GM18517 (cell line): Measurements from ENCODE around the gene DOCK4.
"Not testable (repeated sequence)": the region's sequence is repeated elsewhere in the genome, so short reads cannot be mapped to it uniquely, and the experiment has no call there.

Experiments
- ATAC-seq: cut with Tn5 transposase; IDR thresholded peaks from one replicate; pipeline ENCODE4 v1.9.1; 2021; ENCODE audit warnings: mild to moderate bottlenecking, moderate library complexity; ENCODE audit not compliant: unreplicated experiment

The DOCK4 gene

DNA sequence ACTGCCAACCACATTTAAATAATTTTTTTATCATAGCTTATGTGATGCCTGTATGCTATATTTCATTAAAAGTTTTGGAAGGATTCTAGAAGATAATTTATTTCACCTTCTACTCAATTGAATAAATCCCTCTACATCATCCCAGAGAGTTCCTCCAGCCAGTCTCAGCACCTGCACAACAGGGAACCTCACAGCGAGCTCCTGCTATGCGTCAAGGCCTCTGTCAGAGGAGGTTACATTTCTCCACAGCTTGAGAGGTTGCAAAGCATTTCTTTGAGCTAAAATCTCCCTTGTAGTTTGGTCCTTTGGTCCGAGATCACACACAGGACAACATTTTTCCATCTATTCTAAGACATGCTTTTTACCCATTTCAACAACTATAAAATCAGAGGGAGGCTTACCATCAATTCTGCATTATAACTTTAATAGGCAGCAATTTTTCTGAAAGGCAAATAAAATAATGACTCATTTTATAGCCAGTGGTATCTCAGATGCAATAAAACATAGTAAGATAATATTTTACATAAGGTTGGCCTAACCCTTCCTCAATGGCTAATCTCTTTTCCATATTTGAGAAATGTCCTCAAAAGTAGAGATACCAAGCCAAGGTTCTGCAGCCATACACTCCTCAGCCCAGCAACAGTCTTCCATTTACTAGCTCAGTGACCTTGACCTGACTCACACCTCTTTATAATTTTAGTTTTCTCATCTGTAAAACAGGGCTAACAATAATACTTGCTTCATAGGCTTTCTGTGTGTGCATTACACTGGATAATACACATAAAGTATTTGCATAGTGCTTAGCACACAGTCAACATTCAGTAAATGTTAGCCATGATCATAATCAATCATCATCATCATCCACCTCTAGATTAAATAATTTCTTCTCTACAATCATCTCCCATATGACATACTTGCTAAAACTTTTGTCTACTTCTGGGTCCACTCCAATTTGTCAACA is 68.8 kb downstream of the DOCK4 start:
- no peak for ATAC-seq

DNA sequence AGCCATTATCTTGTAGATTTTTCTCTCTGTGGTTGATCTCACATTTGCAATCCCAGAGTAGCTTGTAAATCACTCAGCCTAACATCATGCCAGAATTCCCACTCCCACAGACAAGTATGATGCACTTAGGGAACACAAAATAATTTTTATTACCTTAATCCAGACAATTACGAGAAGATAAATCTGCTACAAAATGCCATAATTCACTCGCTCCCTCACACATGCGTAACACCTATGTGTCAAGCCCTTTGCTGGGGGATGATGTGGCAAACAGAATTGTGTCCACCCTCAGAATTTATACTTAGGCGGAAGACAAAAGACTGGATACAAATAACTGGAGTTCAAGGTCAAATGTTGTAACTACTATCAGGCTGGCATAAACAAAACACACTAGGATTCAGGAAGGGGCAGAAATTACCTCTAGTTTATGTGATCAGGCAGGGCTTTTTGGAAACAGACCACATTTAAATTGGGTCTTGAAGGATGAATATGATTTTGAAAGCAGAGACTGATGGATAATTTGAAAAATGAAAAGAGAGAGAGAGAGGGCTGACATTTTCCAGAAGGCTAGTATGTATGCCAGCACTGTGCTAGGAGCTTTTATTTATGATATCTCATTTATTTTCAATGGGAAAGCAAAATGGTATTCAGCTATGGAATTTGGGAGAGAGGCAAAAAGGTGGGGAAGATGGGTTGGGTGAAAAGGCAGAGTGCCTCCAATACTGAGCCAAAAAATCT is 69.8 kb downstream of the DOCK4 start:
- no peak for ATAC-seq

DNA sequence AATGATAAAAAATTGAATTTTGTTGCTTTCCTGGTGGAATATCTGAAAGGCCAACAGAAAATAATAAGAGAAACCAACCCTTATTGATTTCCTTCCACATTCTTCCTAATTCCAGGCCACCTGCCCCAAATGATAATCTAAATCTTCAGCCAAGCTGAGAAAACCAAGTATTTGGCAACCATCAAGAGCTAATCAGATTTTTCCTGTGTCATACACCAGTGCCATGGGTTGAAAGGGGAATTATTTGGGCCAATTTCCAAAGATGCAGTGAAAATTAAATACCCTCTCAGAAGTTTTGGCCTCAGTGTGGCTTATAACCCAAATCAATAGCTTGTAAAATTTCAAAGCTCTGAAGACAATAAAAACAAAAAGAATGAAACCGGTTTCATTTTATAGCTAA is 70.4 kb downstream of the DOCK4 start:
- ATAC-seq, result no peak

DNA sequence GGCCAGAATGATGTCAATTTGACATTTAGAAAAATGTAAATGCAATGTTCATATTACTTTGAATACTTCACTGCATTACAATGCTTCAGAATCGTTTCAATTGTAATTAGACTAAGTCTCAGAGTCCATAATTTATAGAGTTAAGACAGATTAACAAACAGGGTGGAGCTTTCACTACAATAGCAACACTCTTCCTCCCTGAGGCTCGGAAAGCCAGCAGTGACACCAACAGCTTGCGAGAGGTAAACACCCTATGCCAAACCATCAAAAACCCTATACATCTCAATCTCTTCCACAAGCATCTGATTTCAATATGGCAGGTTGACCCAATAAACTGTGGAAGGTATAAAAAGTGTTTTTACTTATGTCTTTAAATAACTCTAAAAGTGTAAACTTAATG is 72.2 kb downstream of the DOCK4 start:
- ATAC-seq, result no peak

DNA sequence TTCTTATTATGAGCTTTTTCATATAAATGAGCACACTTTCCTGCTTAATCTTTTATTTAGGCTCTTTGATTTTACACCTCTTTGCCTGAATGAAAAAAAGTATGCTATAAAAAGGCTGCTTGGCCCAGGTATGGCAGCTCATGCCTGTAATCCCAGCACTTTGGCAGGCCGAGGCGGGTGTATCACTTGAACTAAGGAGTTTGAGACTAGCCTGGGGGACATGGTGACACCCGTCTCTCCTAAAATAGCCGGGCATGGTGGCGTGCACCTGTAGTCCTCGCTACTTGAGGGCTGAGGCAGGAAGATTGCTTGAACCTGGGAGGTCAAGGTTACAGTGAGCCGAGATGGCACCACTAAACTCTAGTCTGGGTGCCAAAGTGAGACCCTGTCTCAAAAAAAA is 72.9 kb downstream of the DOCK4 start:
- no peak for ATAC-seq

DNA sequence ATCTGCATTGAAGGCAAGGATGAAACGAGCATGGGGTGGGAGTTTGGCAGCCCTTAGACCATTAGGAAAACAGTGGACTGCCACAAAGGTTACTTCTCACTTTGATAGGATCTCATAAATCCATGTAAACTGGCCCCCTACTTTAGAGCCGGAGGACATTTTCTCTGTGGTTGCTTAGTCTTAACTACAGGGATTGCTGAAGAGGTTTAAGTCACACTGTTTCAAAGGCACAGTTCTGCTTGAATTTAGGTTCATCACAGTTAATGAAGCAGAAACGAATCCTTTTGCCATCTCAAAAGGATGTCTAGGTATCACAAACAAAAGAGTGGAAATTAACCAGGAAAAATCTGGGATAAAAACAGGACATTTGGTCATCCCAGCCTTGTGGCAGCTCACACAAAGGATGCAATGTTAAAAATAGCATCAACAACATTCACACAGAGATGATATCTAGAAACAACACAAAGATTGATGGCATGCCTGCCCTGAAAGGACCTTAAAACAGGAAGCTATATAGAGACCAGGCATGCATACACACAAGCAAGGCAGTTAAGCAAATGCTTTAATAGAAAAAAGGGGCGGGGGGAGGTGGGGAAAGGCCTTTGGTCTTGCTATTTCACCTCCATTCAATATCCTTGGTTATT is 74.0 kb downstream of the DOCK4 start:
- ATAC-seq, result no peak

DNA sequence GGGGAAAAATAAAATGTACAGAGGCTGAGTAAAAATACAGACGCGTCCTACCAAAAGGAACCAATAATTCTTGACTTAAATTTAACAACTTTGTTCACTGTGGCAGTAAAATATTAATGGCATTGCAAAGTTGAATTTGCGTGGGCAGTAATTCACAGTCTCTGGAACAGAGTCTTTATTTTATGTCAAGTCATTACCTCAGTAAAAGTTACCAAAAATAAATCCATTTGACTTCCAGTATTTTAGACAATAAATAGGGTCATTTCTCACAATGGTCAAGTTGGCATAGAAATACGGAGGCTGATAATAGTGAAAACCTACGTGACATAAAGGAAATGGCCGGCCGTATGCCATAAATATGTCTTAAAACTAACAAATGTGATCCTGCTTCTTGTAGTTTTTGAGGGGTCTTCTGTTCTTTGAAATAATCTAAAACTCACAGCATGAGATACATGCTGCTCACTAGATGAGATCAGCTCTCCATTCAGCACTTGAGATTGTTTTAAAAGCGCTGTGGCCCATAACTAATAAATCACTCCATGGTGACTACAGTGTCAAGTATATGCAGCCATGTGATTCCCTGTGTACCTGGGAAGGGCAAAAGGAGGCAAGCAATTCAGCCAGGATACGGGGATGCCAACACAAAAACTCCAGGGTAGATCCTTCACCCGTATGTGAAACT is 75.3 kb downstream of the DOCK4 start:
- ATAC-seq, result no peak

DNA sequence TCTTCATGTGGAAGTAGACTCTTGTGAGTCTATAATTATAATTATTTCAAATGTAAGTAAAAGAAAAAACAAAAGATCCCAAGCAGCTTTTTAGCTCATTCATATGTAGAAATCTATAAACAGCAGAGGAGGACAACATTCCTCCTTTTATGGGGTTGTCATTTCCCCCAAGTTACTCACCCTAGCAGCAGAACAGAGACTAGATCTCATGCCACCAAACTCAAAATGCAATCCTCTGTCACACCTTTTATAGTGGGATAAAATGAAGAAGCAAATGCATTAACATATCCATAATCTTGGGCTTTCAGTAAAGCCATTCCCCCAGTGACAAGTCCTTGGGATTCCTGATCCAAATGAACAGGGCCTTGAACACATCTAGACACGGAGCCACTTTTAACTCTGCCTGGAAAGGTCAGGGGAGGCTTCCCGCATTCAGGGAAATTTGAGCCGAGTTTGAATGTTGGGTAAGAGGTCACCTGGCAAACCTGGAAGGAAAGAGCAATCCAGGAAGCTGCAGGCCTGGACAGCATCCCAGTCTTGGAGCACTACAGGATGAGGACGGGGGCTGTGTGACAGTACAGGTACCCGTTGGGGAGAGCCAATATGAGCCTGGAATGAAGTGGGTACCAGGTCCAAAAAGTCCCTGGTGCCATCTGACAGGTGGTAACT is 76.4 kb downstream of the DOCK4 start:
- ATAC-seq, result no peak

DNA sequence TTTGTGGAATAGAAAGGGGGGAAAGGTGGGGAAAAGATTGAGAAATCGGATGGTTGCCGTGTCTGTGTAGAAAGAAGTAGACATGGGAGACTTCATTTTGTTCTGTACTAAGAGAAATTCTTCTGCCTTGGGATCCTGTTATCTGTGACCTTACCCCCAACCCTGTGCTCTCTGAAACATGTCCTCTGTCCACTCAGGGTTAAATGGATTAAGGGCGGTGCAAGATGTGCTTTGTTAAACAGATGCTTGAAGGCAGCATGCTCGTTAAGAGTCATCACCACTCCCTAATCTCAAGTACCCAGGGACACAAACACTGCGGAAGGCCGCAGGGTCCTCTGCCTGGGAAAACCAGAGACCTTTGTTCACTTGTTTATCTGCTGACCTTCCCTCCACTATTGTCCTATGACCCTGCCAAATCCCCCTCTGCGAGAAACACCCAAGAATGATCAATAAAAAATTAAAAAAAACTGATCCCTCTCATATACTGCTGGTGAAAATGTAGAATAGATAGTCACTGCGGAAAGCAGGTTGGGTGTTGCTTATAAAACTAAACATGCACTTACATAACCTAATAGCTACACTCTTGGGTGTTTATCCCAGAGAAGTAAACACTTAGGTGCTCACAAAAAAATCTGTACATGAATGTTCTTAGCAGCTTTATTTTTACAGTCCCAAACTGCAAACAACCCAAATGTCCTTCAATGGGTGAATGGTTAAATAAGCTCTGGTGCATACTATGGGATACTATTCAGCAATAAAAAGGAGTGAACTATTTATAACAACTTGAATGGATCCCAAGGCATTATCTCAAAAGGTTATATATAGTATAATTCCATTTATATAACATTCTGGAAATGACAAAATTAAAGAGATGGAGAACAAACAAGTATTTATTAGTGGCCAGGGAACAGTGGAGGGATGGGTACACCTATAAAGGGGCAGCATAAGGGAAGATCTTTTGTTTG is 77.5 kb downstream of the DOCK4 start:
- not testable (repeated sequence) for ATAC-seq

DNA sequence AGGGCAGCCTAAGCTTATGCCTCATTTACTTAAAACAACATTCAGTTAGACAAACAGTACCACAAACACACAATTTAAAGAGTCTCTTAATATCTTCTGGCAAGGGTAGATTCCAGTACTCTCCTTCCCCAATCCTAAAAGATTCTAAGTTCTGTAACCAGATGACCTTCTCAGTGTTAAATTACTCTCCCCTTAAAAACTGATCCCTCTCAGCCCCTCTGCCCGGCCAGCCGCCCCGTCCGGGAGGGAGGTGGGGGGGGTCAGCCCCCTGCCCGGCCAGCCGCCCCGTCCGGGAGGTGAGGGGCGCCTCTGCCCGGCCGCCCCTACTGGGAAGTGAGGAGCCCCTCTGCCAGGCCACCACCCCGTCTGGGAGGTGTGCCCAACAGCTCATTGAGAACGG is 78.2 kb downstream of the DOCK4 start:
- not testable (repeated sequence) for ATAC-seq

DNA sequence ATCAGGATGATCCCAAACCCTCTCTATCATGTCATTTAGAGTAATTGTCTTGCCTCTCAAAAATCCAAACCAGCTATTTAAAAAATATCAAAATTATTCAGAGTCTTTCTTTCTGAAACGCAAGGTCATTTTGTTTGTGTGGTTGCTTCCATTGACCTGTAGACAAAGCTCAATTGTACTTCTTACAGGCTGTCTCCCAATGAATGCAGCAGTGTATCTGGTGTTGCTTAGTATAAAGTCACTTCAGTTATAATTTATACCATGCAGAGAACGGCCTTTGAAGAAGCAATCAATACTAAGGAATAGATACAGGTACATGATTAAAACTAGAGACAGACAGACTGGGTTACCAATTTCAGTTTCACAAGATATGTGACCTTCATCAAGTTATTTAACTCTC is 80.9 kb downstream of the DOCK4 start:
- ATAC-seq, result no peak

DNA sequence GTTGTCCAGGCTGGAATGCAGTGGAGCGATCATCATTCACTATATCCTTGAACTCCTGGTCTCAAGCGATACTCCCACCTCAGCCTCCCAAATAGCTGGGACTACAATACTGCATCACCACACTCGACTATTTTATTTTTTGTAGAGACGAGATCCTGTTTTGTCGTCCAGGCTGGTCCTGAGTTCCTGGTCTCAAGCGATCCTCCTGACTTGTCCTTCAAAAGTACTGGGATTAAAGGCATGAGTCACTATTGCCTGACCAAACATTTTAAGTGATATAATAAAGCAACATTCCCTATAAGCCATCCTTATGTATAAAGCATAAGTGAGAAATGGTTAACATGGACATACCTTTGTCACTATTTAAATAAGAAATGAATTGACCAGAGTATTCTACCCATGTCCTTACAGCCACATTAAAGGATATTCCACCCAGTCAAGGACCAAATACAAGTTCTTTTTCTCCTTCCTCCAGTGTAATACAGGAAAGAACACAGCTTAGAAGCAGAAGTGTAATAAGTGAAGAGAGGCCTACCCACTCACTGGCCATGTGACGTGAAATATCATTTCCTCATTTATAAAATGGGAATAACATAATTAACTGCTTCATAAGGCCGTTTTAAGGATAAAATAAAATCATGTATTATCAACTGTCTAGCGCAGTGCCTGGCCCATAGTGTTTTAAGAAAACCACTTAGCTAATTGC is 82.0 kb downstream of the DOCK4 start:
- ATAC-seq, result no peak

DNA sequence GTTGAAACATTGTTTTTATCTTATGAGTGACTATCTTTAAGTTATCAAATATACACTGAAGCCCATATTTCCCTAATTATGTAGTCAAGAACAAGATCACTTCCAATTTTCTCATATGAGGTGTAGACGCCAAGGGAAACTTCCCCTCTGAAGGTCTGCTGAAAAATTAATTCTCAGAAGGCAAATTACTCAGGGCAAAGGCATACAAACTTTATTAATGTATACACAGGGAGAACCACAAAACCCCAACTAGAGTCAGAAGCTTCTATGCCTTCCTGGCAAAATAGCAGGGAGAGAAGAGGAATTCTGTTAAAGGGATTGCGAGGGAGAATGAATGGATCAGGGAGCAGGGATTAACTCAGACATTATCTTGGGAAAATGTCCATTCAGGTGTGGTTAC is 83.4 kb downstream of the DOCK4 start:
- no peak for ATAC-seq

DNA sequence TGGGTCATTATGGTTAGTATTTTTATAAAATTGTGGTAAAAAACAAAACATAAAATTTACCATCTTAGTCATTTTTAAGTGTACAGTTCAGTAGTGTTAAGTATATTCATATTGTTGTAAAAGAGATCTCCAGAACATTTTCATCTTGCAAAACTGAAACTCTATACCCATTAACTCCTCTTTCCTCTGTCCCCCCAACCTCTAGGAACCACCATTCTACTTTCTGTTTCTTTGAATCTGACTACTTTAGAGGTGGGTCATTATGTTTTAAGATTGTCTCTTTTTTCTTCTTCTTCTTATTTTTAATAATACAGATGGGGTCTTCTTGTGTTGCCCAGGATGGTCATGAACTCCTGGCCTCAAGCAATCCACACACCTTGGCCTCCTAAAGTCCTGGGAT is 84.1 kb downstream of the DOCK4 start:
- ATAC-seq, result no peak

DNA sequence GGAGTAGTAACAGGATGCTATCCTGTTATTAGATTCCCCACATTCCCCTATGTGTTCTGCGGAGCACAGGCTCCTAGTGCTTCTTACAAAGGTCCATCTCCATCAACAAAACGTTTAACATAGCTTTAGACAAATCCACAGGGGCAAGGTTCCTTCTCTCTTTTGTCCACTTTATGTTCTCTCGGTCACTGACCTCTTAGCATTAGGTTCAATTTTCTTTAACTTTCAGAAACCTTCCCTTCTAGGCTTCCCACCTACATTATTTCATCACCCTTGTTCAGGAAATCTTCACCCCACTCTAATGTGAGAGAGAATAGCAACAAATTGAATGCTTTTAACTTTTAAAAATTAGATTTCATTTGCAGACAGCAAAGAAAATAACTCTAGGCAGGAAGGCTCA is 84.9 kb downstream of the DOCK4 start:
- ATAC-seq, result no peak

DNA sequence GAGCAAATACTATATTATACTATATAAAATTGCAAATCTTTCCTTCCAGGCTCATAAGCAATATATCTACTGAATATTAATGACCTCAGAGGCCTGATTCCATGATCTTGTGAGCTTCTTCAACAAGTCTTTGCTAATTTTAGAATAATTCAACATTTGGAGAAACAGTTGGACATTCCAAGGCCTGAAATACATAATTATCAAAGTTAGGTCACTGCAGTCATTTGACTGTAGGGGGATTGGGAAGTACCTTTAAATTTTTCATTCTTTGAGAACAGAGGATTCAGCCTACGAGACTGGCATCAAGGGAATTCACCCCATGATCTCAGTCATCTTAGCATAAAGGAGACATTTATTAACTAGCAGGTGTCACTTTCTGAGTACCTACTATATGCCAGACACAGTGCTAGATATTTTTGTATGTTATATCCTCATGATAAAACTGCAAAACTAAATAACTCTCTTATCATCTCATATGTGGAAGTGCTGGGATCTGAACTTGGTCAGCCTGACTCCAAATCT is 85.4 kb downstream of the DOCK4 start:
- peak; percentile 83 for ATAC-seq

DNA sequence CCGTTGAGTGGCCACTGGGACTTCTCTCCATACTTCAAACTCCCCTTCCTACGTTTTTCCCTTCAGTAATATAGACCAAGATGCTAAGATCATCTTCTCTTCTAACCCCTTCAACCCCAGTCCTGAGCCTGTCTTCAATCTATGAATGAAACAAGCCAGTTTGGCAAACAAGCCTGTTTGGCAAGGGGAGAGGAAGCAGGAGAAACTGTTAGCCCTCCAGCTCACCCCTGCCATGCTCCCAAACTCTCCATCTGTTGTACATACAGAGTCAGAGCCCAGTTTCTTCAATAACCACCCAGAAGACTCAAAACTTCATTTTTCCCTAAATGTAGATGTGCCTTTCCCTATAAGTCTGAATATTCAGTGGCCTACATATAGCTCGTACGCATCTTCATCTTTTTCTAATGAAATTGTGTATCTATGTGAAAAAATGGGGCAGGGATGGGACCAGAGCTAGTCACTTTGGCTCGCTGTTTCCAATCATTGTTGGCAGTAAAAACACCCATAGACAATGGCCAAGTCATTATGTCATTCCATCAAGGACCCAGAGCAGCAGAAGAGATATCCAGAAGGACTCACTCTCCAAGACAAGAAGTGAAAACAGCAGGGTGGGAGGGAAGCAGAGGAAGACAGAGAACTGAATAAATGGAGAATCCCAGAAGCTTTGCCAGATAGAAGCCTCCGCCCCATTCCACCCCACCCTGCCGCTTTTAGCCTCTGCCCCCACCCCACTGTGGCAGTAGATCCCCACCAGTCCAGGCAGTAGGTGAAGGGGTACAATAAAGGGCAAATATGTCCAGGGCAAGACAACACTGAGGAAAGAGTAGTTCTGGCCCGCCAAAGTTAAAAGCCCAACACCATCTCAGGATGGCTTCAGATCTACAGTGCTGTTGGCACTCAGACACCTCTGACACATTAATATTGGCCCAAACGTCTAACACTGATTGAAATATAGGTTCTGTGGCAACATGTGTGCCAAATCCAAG is 87.3 kb downstream of the DOCK4 start:
- no peak for ATAC-seq
